ACC112 (cell line): ENCODE results near the gene RNF175.
A peak's percentile ranks its signal among the peaks of the same experiment; 100 is the strongest.

Experiments used
- H2AFZ ChIP-seq: fragments of 200-600 bp; sonication (generic); one replicate; pipeline ENCODE4 v1.6.0; 2017; ENCODE audit warnings: antibody characterized with exemption, low read length; ENCODE audit not compliant: unreplicated experiment
- H3K27ac ChIP-seq: fragments of 200-600 bp; sonication (generic); 2 replicates; pipeline ENCODE4 v1.5.1; 2014; ENCODE audit warnings: low read depth, mild to moderate bottlenecking, antibody characterized with exemption, low read length, moderate library complexity
- H3K27me3 ChIP-seq: fragments of 200-600 bp; sonication (generic); 2 replicates; pipeline ENCODE4 v1.6.1; 2014; ENCODE audit warnings: mild to moderate bottlenecking, antibody characterized with exemption, low read length, moderate library complexity, mixed read lengths; ENCODE audit not compliant: insufficient read depth
- H3K36me3 ChIP-seq: fragments of 200-600 bp; sonication (generic); 2 replicates; pipeline ENCODE4 v1.6.1; 2016; ENCODE audit warnings: mild to moderate bottlenecking, antibody characterized with exemption, low read length, moderate library complexity, mixed read lengths; ENCODE audit not compliant: insufficient read depth
- H3K4me1 ChIP-seq: fragments of 200-600 bp; sonication (generic); one replicate; pipeline ENCODE4 v1.6.1; 2016; ENCODE audit warnings: low read length, mixed read lengths; ENCODE audit not compliant: insufficient read depth, unreplicated experiment, control insufficient read depth
- H3K4me3 ChIP-seq: fragments of 200-600 bp; sonication (generic); 2 replicates; pipeline ENCODE4 v1.5.1; 2014; ENCODE audit warnings: mild to moderate bottlenecking, low read depth, low read length
- H3K79me2 ChIP-seq: fragments of 200-600 bp; sonication (generic); one replicate; pipeline ENCODE4 v1.6.0; 2016; ENCODE audit warnings: low read length; ENCODE audit not compliant: control insufficient read depth, unreplicated experiment, insufficient read depth

The RNF175 gene

DNA sequence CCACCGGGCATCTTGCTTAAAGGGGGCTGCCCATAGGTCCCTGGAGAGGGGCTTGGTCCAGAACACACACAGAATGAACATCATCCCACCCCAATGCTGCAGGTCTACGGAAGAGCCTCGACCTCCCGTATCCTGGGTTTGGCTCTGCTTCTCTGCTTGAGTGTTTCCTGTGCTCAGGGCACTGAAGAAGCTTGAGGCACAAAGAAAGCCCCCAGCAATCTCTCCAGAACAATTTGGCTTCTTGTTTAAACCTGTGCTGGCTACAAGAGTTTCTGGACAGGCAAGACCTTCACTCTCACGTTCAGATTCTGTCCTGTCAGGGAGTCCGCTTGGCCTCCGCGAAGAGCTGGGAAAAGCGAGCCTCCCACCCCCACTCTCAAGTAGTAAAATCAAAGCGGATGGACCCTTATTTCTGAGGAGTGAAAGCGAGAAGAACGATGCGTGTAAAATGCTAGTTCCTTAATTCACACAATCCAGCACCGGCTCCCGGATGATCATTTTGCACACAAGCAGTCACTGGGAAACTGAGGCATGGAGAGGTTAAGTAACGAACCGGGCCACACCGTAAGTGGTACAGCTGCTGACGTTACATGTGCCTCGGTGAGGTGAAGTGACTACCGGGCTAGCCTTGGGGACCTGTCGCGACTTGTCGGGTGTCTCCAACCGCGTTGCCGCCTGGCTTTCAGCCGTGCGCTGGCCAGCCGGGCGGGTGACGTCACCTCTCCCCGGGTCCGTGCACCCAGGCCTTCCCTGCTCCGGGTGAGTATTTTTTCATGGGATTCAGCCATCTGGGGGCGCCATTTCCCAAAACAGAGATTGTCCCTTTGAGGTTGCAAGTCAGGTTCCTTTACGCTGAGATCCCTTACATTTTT lies 32.2 kb upstream of the RNF175 start:
- no peaks in the 10 kb centered on the region for H3K79me2 ChIP-seq
- H3K27me3 ChIP-seq, result peaks cover 46% of the 10 kb centered on the region
- no peak overlapping the region for H2AFZ ChIP-seq
- H3K4me3 ChIP-seq, result peak overlapping the region; percentile 63
- no peak overlapping the region for H3K27ac ChIP-seq
- no peaks in the 10 kb centered on the region for H3K36me3 ChIP-seq
- no peaks in the 10 kb centered on the region for H3K4me1 ChIP-seq

- Histone ChIP-seq H3K4me3 (peak overlapping the region; percentile 63), H3K4me1 (no peaks in the 10 kb centered on the region), H3K36me3 (no peaks in the 10 kb centered on the region), H3K79me2 (no peaks in the 10 kb centered on the region), H2AFZ (no peak overlapping the region), H3K27ac (no peak overlapping the region), H3K27me3 (peaks cover 55% of the 10 kb centered on the region)
Observed at GRCh38 chr4:153790962-153791551, 31.2 kb upstream of the RNF175 start.

DNA sequence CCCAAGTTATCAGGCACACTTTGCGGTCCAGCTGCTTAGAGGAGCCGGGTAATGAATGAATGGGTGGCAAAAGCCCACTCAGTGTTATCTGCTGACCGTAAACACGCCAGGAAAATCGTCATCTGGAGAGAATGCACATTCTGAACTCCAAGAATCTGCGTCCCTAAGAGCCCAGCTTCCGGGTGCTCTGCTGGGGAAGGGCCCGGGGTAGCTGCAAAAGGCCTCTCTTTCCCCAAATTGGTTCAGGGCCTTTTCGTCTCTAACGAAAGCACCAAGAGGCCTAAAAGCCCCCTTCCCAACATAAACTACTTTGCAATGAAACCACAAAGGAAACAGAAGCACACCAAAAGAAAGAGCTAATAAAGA lies 30.7 kb upstream of the RNF175 start:
- peak overlapping the region; percentile 63; the same call in 1 of the 2 replicates for H3K4me3 ChIP-seq
- no peak overlapping the region for H3K27ac ChIP-seq
- H3K79me2 ChIP-seq, result no peaks in the 10 kb centered on the region
- no peaks in the 10 kb centered on the region for H3K36me3 ChIP-seq
- H3K4me1 ChIP-seq, result no peaks in the 10 kb centered on the region
- H2AFZ ChIP-seq, result no peak overlapping the region
- H3K27me3 ChIP-seq, result peaks cover 55% of the 10 kb centered on the region

GRCh38 chr4:153789741-153790499 lies 30.1 kb upstream of the RNF175 start:
- Histone ChIP-seq H3K27ac (no peak overlapping the region), H3K4me1 (no peaks in the 10 kb centered on the region), H2AFZ (no peak overlapping the region), H3K36me3 (no peaks in the 10 kb centered on the region), H3K79me2 (no peaks in the 10 kb centered on the region), H3K4me3 (peak overlapping the region; percentile 71; the same call in 1 of the 2 replicates), H3K27me3 (peaks cover 55% of the 10 kb centered on the region)

DNA sequence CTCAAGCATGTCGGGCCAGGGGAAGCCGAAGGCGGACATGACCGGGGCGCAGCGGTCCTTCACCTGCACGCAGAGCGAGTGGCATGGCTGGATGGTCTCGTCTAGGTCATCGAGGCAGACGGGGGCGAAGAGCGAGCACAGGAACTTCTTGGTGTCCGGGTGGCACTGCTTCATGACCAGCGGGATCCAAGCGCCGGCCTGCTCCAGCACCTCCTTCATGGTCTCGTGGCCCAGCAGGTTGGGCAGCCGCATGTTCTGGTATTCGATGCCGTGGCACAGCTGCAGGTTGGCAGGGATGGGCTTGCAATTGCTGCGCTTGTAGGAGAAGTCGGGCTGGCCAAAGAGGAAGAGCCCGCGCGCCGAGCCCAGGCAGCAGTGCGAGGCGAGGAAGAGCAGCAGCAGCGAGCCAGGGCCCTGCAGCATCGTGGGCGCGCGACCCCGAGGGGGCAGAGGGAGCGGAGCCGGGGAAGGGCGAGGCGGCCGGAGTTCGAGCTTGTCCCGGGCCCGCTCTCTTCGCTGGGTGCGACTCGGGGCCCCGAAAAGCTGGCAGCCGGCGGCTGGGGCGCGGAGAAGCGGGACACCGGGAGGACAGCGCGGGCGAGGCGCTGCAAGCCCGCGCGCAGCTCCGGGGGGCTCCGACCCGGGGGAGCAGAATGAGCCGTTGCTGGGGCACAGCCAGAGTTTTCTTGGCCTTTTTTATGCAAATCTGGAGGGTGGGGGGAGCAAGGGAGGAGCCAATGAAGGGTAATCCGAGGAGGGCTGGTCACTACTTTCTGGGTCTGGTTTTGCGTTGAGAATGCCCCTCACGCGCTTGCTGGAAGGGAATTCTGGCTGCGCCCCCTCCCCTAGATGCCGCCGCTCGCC lies 28.8 kb upstream of the RNF175 start, which contains the start of gene SFRP2:
Gene SFRP2 (minus strand): TSS at position 671 of the 864 bp plus-strand sequence. CDS start 248 bp downstream, at position 423.
- Histone ChIP-seq H3K27me3 (peaks cover 55% of the 10 kb centered on the region), H3K36me3 (no peaks in the 10 kb centered on the region), H3K79me2 (no peaks in the 10 kb centered on the region), H2AFZ (peak within 1 kb of the TSS; percentile 23), H3K27ac (no peak within 1 kb of the TSS), H3K4me1 (no peaks in the 10 kb centered on the region), H3K4me3 (peak within 1 kb of the TSS; percentile 71)

- Histone ChIP-seq H3K27ac (no peak overlapping the region), H3K79me2 (no peaks in the 10 kb centered on the region), H3K36me3 (no peaks in the 10 kb centered on the region), H2AFZ (peak overlapping the region; percentile 23), H3K4me1 (peaks cover 2% of the 10 kb centered on the region), H3K27me3 (peaks cover 55% of the 10 kb centered on the region), H3K4me3 (peak overlapping the region; percentile 71)
Observed at GRCh38 chr4:153788051-153788412, 28.2 kb upstream of the RNF175 start.

DNA sequence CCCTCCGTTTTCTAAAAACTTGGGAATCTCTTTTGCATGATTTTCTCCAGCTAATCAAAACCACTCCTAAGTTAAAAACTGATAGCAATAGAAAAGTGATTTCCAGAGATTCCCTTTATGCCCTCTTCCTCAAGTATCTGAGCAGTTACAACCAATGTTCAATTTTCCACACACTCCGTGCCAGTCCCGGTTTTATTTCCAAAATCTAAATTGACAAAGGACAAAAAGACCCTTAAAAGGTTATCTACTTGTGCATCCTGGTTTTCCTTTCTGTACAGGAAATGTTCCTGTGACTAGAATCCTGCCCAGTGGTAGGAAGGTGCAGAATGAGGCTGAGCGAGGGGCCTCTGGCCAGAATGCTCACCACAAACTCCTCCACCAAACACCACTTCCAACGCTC lies 27.8 kb upstream of the RNF175 start:
- Histone ChIP-seq H3K27me3 (peaks cover 55% of the 10 kb centered on the region), H3K4me1 (peaks cover 7% of the 10 kb centered on the region), H3K36me3 (no peaks in the 10 kb centered on the region), H3K4me3 (no peak overlapping the region), H2AFZ (no peak overlapping the region), H3K79me2 (no peaks in the 10 kb centered on the region), H3K27ac (no peak overlapping the region)

DNA sequence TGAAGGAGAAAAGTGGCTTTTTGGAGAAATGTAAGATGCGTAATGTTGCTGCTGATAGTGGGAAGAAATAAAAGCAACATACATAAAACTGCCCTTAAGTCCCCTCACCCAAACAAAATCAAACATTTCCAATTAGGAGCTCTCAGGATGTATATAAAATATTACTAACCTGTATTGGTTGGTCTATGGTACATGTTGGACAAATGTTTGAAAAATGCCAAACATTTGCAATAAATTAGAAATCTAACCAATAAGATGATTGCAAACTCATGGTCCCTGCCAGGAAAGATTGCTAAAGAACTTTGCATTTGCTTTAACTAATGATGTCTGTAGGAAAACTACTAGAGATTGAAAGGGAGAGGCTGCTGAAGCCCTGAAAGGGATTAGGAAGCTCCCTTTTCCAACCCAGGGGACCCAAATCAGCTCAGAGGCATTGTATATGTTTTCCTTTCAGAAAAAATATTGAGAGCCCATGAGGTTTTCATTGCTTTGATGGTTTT lies 27.3 kb upstream of the RNF175 start:
- Histone ChIP-seq H3K36me3 (no peaks in the 10 kb centered on the region), H3K4me1 (peaks cover 11% of the 10 kb centered on the region), H3K27ac (no peak overlapping the region), H2AFZ (no peak overlapping the region), H3K27me3 (peaks cover 55% of the 10 kb centered on the region), H3K79me2 (no peaks in the 10 kb centered on the region), H3K4me3 (no peak overlapping the region)

DNA sequence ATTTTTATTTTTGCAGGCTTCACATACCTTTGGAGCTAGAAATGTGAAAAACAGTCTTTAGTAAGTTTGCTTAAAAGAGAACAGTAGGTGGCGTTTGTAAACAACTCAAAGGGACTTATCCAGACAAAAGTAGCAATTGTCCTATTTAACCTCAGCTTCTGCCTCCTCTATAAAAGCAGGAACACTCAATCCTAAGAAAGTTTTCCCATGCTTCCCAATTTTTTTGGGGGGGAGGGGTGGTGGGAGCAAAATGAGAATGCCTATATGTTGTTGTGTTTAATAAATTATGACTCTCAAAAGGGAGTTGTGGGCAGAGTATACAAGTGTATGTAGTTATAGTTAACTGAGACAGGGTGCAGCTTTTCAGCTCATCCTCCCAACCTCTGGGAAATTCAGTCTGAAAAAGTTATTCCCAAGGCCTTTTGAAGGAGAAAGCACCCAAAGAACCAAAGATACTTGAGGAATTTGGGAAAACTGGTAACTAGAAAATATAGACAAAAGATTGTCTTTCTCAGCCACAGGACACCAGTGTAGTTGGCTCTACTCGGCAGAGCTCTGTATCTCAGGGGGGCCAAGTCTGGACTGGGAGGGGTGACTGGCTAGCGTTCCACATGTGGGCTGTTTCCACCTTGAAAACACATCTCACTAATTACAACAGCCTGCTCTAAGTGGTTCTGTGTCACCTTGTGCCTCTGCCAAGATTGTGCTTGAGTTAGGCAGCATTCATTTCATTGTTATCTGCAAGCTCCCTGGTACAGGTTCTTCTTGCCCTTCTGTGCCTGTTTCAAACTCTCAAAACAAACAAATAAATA lies 26.3 kb upstream of the RNF175 start:
- Histone ChIP-seq H3K36me3 (no peaks in the 10 kb centered on the region), H3K4me3 (no peak overlapping the region), H3K79me2 (no peaks in the 10 kb centered on the region), H3K4me1 (peaks cover 18% of the 10 kb centered on the region), H3K27me3 (peaks cover 48% of the 10 kb centered on the region), H2AFZ (no peak overlapping the region), H3K27ac (no peak overlapping the region)
